K562 (cell line): ENCODE data around the gene VARS1. TPM values are rescaled to one million over a fixed set of nuclear protein-coding genes. Genes with fewer than 3 reads are reported as not detected.

ENCODE experiments used
- ARHGAP35 ChIP-seq: fragments of 450-650 bp; IDR thresholded peaks from 2 replicates; pipeline ENCODE4 v1.6.1; 2018; ENCODE audit not compliant: partially characterized antibody
- ARID3A ChIP-seq: IDR thresholded peaks from 2 replicates; pipeline ENCODE4 v1.6.1; 2012; ENCODE audit warnings: low read depth, low read length, improper control_type of control experiment, borderline replicate concordance
- EHMT2 ChIP-seq: fragments of 450-650 bp; IDR thresholded peaks from 2 replicates; pipeline ENCODE4 v1.6.1; 2018; ENCODE audit warnings: antibody characterized with exemption
- ETS2 ChIP-seq: IDR thresholded peaks from 2 replicates; pipeline ENCODE4 v1.6.1; 2016; ENCODE audit warnings: borderline replicate concordance, missing genetic modification characterization, mild to moderate bottlenecking, moderate library complexity, missing compliant biosample characterization; ENCODE audit not compliant: poor library complexity, severe bottlenecking
- GATAD2A ChIP-seq: fragments of 450-650 bp; IDR thresholded peaks from 2 replicates; pipeline ENCODE4 v1.6.1; 2017
- KHSRP ChIP-seq: fragments of 450-650 bp; IDR thresholded peaks from 2 replicates; pipeline ENCODE4 v1.6.1; 2017
- NFE2L1 ChIP-seq: fragments of 450-650 bp; IDR thresholded peaks from 2 replicates; pipeline ENCODE4 v1.6.1; 2016; ENCODE audit warnings: missing genetic modification characterization, low read depth, mild to moderate bottlenecking, missing compliant biosample characterization, moderate library complexity, borderline replicate concordance
- NR1H2 ChIP-seq: sonication (generic); formaldehyde crosslinking; IDR thresholded peaks from 2 replicates; pipeline ENCODE4 v1.4.0; 2020; ENCODE audit warnings: mild to moderate bottlenecking, missing genetic modification reagents
- NR2C2 ChIP-seq, 2 experiments: fragments of 200-800 bp in 1 of 2; sonication (Bioruptor generic) in 1 of 2; sonication (generic) in 1 of 2; formaldehyde crosslinking in 1 of 2; IDR thresholded peaks; 2 replicates each; pipeline versions ENCODE4 v1.6.1 to v1.8.0; 2016 to 2022; ENCODE audit warnings: mild to moderate bottlenecking in 1 of 2, missing compliant biosample characterization in 1 of 2, missing genetic modification characterization in 1 of 2, missing genetic modification reagents in 1 of 2
- POU5F1 ChIP-seq: fragments of 150-350 bp; IDR thresholded peaks from 2 replicates; pipeline ENCODE4 v1.6.1; 2014; ENCODE audit warnings: borderline replicate concordance, low read length, low read depth, mild to moderate bottlenecking; ENCODE audit not compliant: partially characterized antibody
- PPARD ChIP-seq: fragments of 250-450 bp; sonication (Bioruptor Pico); IDR thresholded peaks from 2 replicates; pipeline ENCODE4 v1.8.0; 2022; ENCODE audit warnings: inconsistent platforms, mild to moderate bottlenecking, moderate library complexity
- PYGO2 ChIP-seq: fragments of 450-650 bp; IDR thresholded peaks from 2 replicates; pipeline ENCODE4 v1.6.1; 2016; ENCODE audit warnings: mild to moderate bottlenecking, missing genetic modification characterization, moderate library complexity, missing compliant biosample characterization
- RFX5 ChIP-seq: IDR thresholded peaks from 2 replicates; pipeline ENCODE4 v1.6.1; 2011; ENCODE audit warnings: low read depth, mild to moderate bottlenecking, improper control_type of control experiment, low read length
- SRSF3 ChIP-seq: fragments of 200-400 bp; formaldehyde crosslinking; IDR thresholded peaks from 2 replicates; pipeline ENCODE4 v1.6.1; 2016; ENCODE audit warnings: mild to moderate bottlenecking, low read length, moderate library complexity; ENCODE audit not compliant: insufficient read depth
- SRSF9 ChIP-seq: fragments of 200-400 bp; formaldehyde crosslinking; IDR thresholded peaks from 2 replicates; pipeline ENCODE4 v1.6.1; 2017; ENCODE audit warnings: low read depth, low read length, borderline replicate concordance
- TAF1 ChIP-seq: IDR thresholded peaks from 2 replicates; pipeline ENCODE4 v1.6.1; 2011; ENCODE audit warnings: mild to moderate bottlenecking, low read length, moderate library complexity; ENCODE audit not compliant: insufficient read depth, control insufficient read depth, severe bottlenecking; ENCODE audit errors: extremely low read depth
- TGIF2 ChIP-seq: sonication (generic); formaldehyde crosslinking; IDR thresholded peaks from 2 replicates; pipeline ENCODE4 v1.8.1; 2022; ENCODE audit warnings: mild to moderate bottlenecking, missing genetic modification reagents, moderate library complexity
- ZBTB26 ChIP-seq: fragments of 450-650 bp; formaldehyde crosslinking; IDR thresholded peaks from 2 replicates; pipeline ENCODE4 v1.4.0; 2022; ENCODE audit warnings: missing genetic modification characterization
- ZBTB7A ChIP-seq: IDR thresholded peaks from 2 replicates; pipeline ENCODE4 v1.6.1; 2011; ENCODE audit warnings: low read depth, mild to moderate bottlenecking, low read length, moderate library complexity, borderline replicate concordance; ENCODE audit not compliant: control insufficient read depth
- ZBTB9 ChIP-seq: fragments of 450-650 bp; formaldehyde crosslinking; IDR thresholded peaks from 2 replicates; pipeline ENCODE4 v1.4.0; 2020; ENCODE audit warnings: mild to moderate bottlenecking, moderate library complexity
- ZNF133 ChIP-seq: fragments of 250-450 bp; sonication (Bioruptor Pico); IDR thresholded peaks from 2 replicates; pipeline ENCODE4 v1.4.0; 2020; ENCODE audit warnings: mild to moderate bottlenecking
- ZNF408 ChIP-seq: fragments of 250-450 bp; sonication (Bioruptor Pico); IDR thresholded peaks from 2 replicates; pipeline ENCODE4 v1.4.0; 2020; ENCODE audit warnings: low read depth, mild to moderate bottlenecking, moderate library complexity
- ZNF785 ChIP-seq: fragments of 250-450 bp; sonication (Bioruptor Pico); IDR thresholded peaks from 2 replicates; pipeline ENCODE4 v1.4.0; 2020; ENCODE audit warnings: mild to moderate bottlenecking
- polyA plus RNA-seq, 8 experiments: library from polyadenylated mRNA; depleted of rRNA in 4 of 8; stranded (reverse) in 5 of 8; unstranded in 3 of 8; fragments of >200 nt; fragmentation: Nextera tagmentation in 2 of 8; fragmentation: Illumina TruSeq in 1 of 8; extraction: Ambion mirVana in 2 of 8; extraction: Trizol in 1 of 8; gene quantifications; 2 replicates each; pipeline versions ENCODE4 v1.2.1 to v1.2.3, GENCODE V29; 2011 to 2014; ENCODE audit warnings: inconsistent platforms in 1 of 8, missing spikeins in 1 of 8
- total RNA-seq, 7 experiments: library from RNA; depleted of rRNA in 6 of 7; stranded (reverse); fragments of >200 nt in 6 of 7; fragmentation: Illumina TruSeq in 2 of 7; extraction: Trizol in 2 of 7; gene quantifications; 2 replicates each; pipeline versions ENCODE4 v1.2.1 to v1.2.3, GENCODE V29; 2011 to 2021; ENCODE audit warnings: low replicate concordance in 1 of 7

The VARS1 gene
- total and polyA plus RNA-seq, 9 of the 15 experiments (the other 6 are each of a cell fraction or from before 2014, with no cell fraction given), result 2.9 to 488 (median 130) TPM

- TF ChIP-seq TGIF2 (CRISPR knock-in tag), result no peak
- TF ChIP-seq TAF1, result peak; percentile 87
- no peak for TF ChIP-seq EHMT2
- no peak for TF ChIP-seq ARHGAP35
- no peak for TF ChIP-seq ZNF133 (CRISPR knock-in tag)
- peak; percentile 75 for TF ChIP-seq KHSRP
- no peak for TF ChIP-seq NFE2L1 (tag)
- TF ChIP-seq ETS2, result no peak
- peak; percentile 68; the same call in 1 of the 2 replicates for TF ChIP-seq NR2C2 (CRISPR knock-in tag; IDR thresholded peaks at IDR 0.05)
- peak; percentile 95 for TF ChIP-seq NR2C2 (tag; IDR thresholded peaks at IDR 0.05)
- peak; percentile 9; the same call in 1 of the 2 replicates for TF ChIP-seq RFX5
- peak; percentile 50 for TF ChIP-seq POU5F1
- TF ChIP-seq ARID3A, result no peak
- TF ChIP-seq ZBTB9 (CRISPR knock-in tag), result peak; percentile 95
- TF ChIP-seq SRSF3, result no peak
- peak; percentile 69; the same call in 1 of the 2 replicates for TF ChIP-seq PYGO2 (tag)
- TF ChIP-seq PPARD (CRISPR knock-in tag), result no peak
- no peak for TF ChIP-seq ZNF408 (CRISPR knock-in tag)
- TF ChIP-seq ZBTB7A, result peak; percentile 99
- no peak for TF ChIP-seq ZNF785 (CRISPR knock-in tag)
- no peak for TF ChIP-seq SRSF9
- TF ChIP-seq ZBTB26 (CRISPR knock-in tag), result peak; percentile 43; the same call in 1 of the 2 replicates
- TF ChIP-seq GATAD2A, result peak; percentile 97
- TF ChIP-seq NR1H2, result no peak
Observed at GRCh38 chr6:31776989-31777666, 18.4 kb downstream of the VARS1 start, which contains the start of gene VWA7 (continued).
